K562 (cell line): ENCODE data around the gene ZNF112.

Source experiments
- ATF1 ChIP-seq, 2 experiments: fragments of 450-650 bp in 1 of 2; IDR thresholded peaks; 2 replicates each; pipeline ENCODE4 v1.6.1; 2016; ENCODE audit warnings: missing compliant biosample characterization in 1 of 2, missing genetic modification characterization in 1 of 2
- CHD1 ChIP-seq: fragments of 200-600 bp; sonication (generic); IDR thresholded peaks from one replicate; pipeline ENCODE4 v1.6.1; 2012; ENCODE audit warnings: mild to moderate bottlenecking, moderate library complexity, low read length, inconsistent platforms
- FOXK1 ChIP-seq: sonication (generic); formaldehyde crosslinking; IDR thresholded peaks from 2 replicates; pipeline ENCODE4 v1.8.0; 2022; ENCODE audit warnings: missing genetic modification reagents, mild to moderate bottlenecking, borderline replicate concordance
- RB1 ChIP-seq: fragments of 450-650 bp; IDR thresholded peaks from 2 replicates; pipeline ENCODE4 v1.6.1; 2017; ENCODE audit warnings: low read depth, mild to moderate bottlenecking
- SMAD4 ChIP-seq: fragments of 250-450 bp; sonication (Bioruptor Pico); conservative IDR thresholded peaks from 2 replicates; pipeline ENCODE4 v1.8.0; 2021; ENCODE audit warnings: inconsistent platforms, mild to moderate bottlenecking, moderate library complexity
- SMC3 ChIP-seq: conservative IDR thresholded peaks from 2 replicates; pipeline ENCODE4 v1.6.1; 2011; ENCODE audit warnings: low read depth, low read length, improper control_type of control experiment; ENCODE audit not compliant: insufficient read depth
- ZC3H4 ChIP-seq: sonication (generic); formaldehyde crosslinking; IDR thresholded peaks from 2 replicates; pipeline ENCODE4 v1.9.0; 2021; ENCODE audit warnings: missing genetic modification reagents, borderline replicate concordance
- ZNF707 ChIP-seq: fragments of 250-450 bp; sonication (Bioruptor Pico); conservative IDR thresholded peaks from 2 replicates; pipeline ENCODE4 v1.8.0; 2022; ENCODE audit warnings: inconsistent platforms, mild to moderate bottlenecking, moderate library complexity
- TF ChIP-seq, protein P1 (sequence below): fragments of 450-650 bp; conservative IDR thresholded peaks from 2 replicates; pipeline ENCODE4 v1.6.1; 2016; ENCODE audit warnings: missing genetic modification characterization, low read depth, mild to moderate bottlenecking, control low read depth, missing compliant biosample characterization
- TF ChIP-seq, protein P2 (sequence below), 3 experiments: IDR thresholded peaks in 2 of 3; conservative IDR thresholded peaks in 1 of 3; 2 replicates each; pipeline ENCODE4 v1.5.1; 2011 to 2012; ENCODE audit warnings: low read length in 3 of 3, mild to moderate bottlenecking in 3 of 3, control low read depth in 2 of 3, improper control_type of control experiment in 1 of 3, inconsistent platforms in 1 of 3, low read depth in 1 of 3, mixed read lengths in 1 of 3, moderate library complexity in 1 of 3; ENCODE audit not compliant: insufficient read depth in 2 of 3

DNA sequence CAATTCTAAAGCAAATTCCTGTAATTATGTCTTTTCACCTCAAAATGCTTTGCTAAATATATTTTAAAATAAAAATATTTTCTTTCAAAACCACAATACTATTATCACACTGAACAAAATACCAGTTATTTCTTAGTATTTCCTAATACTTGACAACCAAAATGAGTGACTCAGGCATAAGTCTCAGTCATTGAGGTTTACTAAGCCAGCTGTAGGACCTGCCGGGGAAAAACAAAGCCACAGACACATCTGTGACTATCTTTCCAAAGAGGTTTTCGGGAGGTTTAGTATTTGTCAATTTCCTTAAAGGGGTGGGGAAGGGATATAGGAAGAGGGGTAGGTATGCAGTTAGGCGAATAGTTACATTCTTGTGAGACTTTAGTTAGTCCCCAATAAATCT, 48.5 kb downstream of the ZNF112 start:
- TF ChIP-seq ZNF707 (no peak), ATF1 (CRISPR knock-in tag; IDR thresholded peaks at IDR 0.05) (no peak), ATF1 (tag; IDR thresholded peaks at IDR 0.05) (no peak), RB1 (no peak), ZC3H4 (CRISPR knock-in tag) (no peak), SMC3 (no peak), CHD1 (no peak), SMAD4 (CRISPR knock-in tag) (no peak), FOXK1 (CRISPR knock-in tag) (no peak)
- TF ChIP-seq, protein P1, sequence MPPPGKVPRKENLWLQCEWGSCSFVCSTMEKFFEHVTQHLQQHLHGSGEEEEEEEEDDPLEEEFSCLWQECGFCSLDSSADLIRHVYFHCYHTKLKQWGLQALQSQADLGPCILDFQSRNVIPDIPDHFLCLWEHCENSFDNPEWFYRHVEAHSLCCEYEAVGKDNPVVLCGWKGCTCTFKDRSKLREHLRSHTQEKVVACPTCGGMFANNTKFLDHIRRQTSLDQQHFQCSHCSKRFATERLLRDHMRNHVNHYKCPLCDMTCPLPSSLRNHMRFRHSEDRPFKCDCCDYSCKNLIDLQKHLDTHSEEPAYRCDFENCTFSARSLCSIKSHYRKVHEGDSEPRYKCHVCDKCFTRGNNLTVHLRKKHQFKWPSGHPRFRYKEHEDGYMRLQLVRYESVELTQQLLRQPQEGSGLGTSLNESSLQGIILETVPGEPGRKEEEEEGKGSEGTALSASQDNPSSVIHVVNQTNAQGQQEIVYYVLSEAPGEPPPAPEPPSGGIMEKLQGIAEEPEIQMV (tag): no peak
- TF ChIP-seq, protein P2, sequence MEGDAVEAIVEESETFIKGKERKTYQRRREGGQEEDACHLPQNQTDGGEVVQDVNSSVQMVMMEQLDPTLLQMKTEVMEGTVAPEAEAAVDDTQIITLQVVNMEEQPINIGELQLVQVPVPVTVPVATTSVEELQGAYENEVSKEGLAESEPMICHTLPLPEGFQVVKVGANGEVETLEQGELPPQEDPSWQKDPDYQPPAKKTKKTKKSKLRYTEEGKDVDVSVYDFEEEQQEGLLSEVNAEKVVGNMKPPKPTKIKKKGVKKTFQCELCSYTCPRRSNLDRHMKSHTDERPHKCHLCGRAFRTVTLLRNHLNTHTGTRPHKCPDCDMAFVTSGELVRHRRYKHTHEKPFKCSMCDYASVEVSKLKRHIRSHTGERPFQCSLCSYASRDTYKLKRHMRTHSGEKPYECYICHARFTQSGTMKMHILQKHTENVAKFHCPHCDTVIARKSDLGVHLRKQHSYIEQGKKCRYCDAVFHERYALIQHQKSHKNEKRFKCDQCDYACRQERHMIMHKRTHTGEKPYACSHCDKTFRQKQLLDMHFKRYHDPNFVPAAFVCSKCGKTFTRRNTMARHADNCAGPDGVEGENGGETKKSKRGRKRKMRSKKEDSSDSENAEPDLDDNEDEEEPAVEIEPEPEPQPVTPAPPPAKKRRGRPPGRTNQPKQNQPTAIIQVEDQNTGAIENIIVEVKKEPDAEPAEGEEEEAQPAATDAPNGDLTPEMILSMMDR (IDR thresholded peaks at IDR 0.05 in 2 of 3, conservative IDR thresholded peaks at IDR 0.05 in 1 of 3; ENCODE audit: insufficient read depth in 2 of 3, low read depth in 1 of 3, low read length in 3 of 3): no peak
